COLO829 (cell line): ENCODE results near the gene ACVR2A.
A peak's percentile ranks its signal among the peaks of the same experiment; 100 is the strongest.

ENCODE experiments used
- DNase-seq: peaks from one replicate; pipeline ENCODE4 v3.0.0; 2012; ENCODE audit warnings: low spot score

The ACVR2A gene

DNA sequence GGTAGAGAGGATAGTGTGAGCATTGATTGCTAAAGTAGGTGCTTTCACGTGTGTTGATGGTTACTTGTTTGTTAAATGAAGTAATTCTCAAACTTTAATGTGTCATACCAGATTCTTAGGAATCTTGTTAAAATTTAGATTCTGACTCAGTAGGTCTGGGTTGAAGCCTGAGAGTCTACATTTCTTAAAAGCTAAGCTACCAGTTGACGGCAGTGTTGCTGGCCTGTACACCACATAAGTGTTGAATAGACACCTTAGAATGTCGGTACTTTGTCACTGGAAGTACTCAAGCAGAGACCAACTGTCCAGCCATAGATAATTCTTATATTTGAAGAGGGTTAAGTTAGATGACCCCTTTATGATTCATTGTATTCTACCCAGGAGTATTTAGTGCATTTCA, 79.8 kb downstream of the ACVR2A start:
- DNase-seq, result no peak

- no peak for DNase-seq
Observed at GRCh38 chr2:147925886-147926285, 81.1 kb downstream of the ACVR2A start.

GRCh38 chr2:147927053-147927588, 82.3 kb downstream of the ACVR2A start:
- DNase-seq, result no peak

GRCh38 chr2:147933931-147934330, 89.1 kb downstream of the ACVR2A start:
- no peak for DNase-seq

- no peak for DNase-seq
Observed at GRCh38 chr2:147934881-147935620, 90.2 kb downstream of the ACVR2A start.

- peak; percentile 28 for DNase-seq
Observed at GRCh38 chr2:147937744-147938349, 93.0 kb downstream of the ACVR2A start.

DNA sequence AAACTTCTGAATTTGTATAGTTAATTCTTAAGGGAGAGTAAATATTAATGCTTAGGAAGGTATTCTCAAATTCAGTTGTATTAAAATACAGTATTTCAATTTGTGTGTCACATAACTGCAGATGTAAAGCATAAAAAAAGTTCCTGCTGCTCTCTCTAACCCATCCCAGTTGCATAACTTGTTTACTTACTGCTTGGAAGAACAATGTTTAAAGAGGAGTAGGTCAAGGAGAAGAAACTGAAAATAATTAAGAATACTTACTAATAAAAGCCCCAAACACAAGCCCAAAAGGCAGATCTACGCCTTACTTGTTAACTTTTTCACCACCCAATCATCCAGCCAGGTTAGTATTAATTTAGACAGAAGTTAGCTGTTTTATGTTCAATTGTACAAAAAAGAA, 94.5 kb downstream of the ACVR2A start:
- no peak for DNase-seq

- no peak for DNase-seq
Observed at GRCh38 chr2:147945660-147946059, 100.8 kb downstream of the ACVR2A start.

DNA sequence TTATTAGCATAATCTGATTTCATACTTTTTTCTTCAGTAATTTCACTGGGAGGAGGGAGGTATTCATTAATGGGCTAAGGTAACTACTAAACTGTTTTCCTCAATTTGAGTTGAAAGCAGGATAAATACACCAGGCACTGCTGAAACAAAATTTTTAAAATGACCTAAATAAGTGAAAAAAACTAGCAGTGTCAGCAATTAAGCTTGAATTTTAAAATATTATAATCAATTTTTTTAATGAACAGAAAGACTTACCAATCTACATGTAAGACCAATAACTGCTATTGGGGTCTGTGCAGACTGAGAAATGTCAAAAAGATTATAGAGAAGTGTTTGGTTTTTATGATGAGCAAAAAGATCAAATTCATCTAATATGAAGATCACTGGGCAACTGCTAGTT, 107.3 kb downstream of the ACVR2A start:
- no peak for DNase-seq

GRCh38 chr2:147968571-147968970, 123.7 kb downstream of the ACVR2A start:
- no peak for DNase-seq

- DNase-seq, result no peak
Observed at GRCh38 chr2:147976102-147976501, 131.3 kb downstream of the ACVR2A start.

GRCh38 chr2:147977679-147978078, 132.8 kb downstream of the ACVR2A start:
- DNase-seq, result no peak
